Measurements from ENCODE around the gene GNG12. TPM values are rescaled to one million over a fixed set of nuclear protein-coding genes. Genes with fewer than 3 reads are reported as not detected.
A peak's percentile ranks its signal among the peaks of the same experiment; 100 is the strongest.

Gene GNG12
- total and polyA plus RNA-seq, 2 donors from 2014 or later, result 46.1 to 89.3 TPM

DNA sequence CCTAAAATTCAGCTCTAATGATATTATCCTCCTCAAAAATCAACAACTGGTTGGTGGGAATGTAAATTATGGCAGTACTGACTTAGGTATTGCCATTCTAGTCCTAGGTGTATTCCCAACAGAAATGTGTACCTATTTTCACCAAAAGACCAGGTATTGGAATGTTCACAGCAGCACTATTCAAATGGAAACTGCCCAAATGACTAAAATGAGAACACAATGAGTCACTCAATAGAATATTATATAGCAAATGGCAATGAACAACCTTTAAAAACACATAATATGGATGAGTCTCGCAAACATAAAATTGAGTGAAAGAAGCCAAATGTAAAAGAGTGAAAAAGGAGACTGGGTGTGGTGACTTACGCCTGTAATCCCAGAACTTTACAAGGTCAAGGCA lies 103.4 kb downstream of the GNG12 start:
- no peaks in the 10 kb centered on the region for H3K27me3 ChIP-seq (ENCODE audit: control insufficient read depth, insufficient read depth, low read length)
- DNase-seq (no peak), FAIRE-seq (no peak)
- no peak overlapping the region for H3K27ac ChIP-seq (ENCODE audit: low read depth in 2 of 2, low read length in 2 of 2)
- intact Hi-C loops (cut with DNase I), result no loop called here
- H3K9ac ChIP-seq (ENCODE audit: low read length in 3 of 3), result no peak overlapping the region
- H3K9me3 ChIP-seq (ENCODE audit: control insufficient read depth in 2 of 3, insufficient read depth in 1 of 3, low read length in 3 of 3), result no peaks in the 10 kb centered on the region
- H3K4me3 ChIP-seq (ENCODE audit: low read length in 3 of 3), result no peak overlapping the region
- H3K36me3 ChIP-seq (ENCODE audit: control insufficient read depth in 2 of 3, insufficient read depth in 3 of 3, low read length in 3 of 3), result no peaks in the 10 kb centered on the region
- TF ChIP-seq, protein P1, sequence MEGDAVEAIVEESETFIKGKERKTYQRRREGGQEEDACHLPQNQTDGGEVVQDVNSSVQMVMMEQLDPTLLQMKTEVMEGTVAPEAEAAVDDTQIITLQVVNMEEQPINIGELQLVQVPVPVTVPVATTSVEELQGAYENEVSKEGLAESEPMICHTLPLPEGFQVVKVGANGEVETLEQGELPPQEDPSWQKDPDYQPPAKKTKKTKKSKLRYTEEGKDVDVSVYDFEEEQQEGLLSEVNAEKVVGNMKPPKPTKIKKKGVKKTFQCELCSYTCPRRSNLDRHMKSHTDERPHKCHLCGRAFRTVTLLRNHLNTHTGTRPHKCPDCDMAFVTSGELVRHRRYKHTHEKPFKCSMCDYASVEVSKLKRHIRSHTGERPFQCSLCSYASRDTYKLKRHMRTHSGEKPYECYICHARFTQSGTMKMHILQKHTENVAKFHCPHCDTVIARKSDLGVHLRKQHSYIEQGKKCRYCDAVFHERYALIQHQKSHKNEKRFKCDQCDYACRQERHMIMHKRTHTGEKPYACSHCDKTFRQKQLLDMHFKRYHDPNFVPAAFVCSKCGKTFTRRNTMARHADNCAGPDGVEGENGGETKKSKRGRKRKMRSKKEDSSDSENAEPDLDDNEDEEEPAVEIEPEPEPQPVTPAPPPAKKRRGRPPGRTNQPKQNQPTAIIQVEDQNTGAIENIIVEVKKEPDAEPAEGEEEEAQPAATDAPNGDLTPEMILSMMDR (IDR thresholded peaks at IDR 0.05; ENCODE audit: borderline replicate concordance, extremely low read depth, insufficient read depth), result no peak
- peaks cover 2 to 12% (median 8%) of the 10 kb centered on the region in 3 donors for H3K4me1 ChIP-seq (ENCODE audit: control insufficient read depth in 2 of 3, insufficient read depth in 2 of 3, low read depth in 1 of 3, low read length in 3 of 3)

DNA sequence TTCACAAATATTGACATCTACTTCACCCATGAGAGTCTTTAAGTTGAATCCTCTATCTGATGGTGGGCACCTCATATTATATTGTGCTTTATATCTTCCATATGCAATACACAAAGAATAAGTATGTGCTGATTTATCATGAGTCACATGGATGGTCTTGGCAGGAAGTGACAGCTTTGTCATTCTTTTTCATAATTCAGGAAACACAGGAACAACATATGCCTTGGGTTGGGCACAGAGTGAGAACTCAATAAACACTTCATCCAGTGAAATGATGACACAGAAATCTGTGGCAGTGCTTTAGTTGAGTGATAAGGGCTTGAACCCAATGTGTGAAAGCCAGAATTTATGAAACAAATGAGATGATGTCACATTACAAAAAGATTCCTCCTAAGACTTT lies 107.0 kb downstream of the GNG12 start:
- Histone ChIP-seq H3K36me3 (ENCODE audit: control insufficient read depth in 2 of 3, insufficient read depth in 3 of 3, low read length in 3 of 3) (no peaks in the 10 kb centered on the region), H3K27me3 (ENCODE audit: control insufficient read depth, insufficient read depth, low read length) (no peaks in the 10 kb centered on the region), H3K4me1 (ENCODE audit: control insufficient read depth in 2 of 3, insufficient read depth in 2 of 3, low read depth in 1 of 3, low read length in 3 of 3) (peaks cover 5 to 35% (median 24%) of the 10 kb centered on the region in 3 donors), H3K9me3 (ENCODE audit: control insufficient read depth in 2 of 3, insufficient read depth in 1 of 3, low read length in 3 of 3) (no peaks in the 10 kb centered on the region), H3K4me3 (ENCODE audit: low read length in 3 of 3) (no peak overlapping the region), H3K9ac (ENCODE audit: low read length in 3 of 3) (no peak overlapping the region), H3K27ac (ENCODE audit: low read depth in 2 of 2, low read length in 2 of 2) (no peak overlapping the region)
- TF ChIP-seq, protein P1 (IDR thresholded peaks at IDR 0.05; ENCODE audit: borderline replicate concordance, extremely low read depth, insufficient read depth), result no peak
- intact Hi-C loops (cut with DNase I), result no loop called here
- DNase-seq (no peak), FAIRE-seq (no peak)

DNA sequence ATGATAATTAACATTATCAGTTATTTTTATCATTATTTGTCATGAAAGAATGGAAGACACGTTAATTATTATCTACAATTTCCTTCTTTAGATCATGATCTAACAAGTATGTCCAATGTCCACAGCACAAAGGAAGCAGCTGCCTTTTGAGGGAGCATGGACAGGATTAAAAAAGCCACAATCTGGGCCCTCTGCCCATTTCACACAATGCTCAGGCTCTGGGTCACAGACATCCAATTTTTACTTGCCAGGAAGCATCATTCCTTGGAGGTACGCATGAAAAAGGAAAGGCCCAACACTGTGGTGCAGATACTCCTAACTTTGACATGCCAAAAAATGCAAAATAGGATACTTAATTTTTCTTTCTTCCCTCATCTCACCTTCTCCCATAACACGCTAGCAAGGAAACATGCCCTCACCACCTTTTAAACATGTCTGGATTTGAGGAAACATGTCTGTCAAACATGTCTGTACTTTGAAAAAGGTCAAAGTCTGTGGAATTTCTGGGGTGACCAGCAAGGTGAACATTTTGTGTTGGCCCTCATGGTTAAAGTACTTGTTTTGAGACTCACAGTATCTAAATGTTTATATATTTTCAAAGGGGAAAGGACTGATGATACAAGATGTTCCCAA lies 108.2 kb downstream of the GNG12 start:
- FAIRE-seq (peak; percentile 68), DNase-seq (peak in 1 of 5 donors; percentile 75)
- Histone ChIP-seq H3K36me3 (ENCODE audit: control insufficient read depth in 2 of 3, insufficient read depth in 3 of 3, low read length in 3 of 3) (no peaks in the 10 kb centered on the region), H3K9ac (ENCODE audit: low read length in 3 of 3) (no peak overlapping the region), H3K9me3 (ENCODE audit: control insufficient read depth in 2 of 3, insufficient read depth in 1 of 3, low read length in 3 of 3) (no peaks in the 10 kb centered on the region), H3K4me3 (ENCODE audit: low read length in 3 of 3) (no peak overlapping the region), H3K27ac (ENCODE audit: low read depth in 2 of 2, low read length in 2 of 2) (no peak overlapping the region), H3K27me3 (ENCODE audit: control insufficient read depth, insufficient read depth, low read length) (no peaks in the 10 kb centered on the region), H3K4me1 (ENCODE audit: control insufficient read depth in 2 of 3, insufficient read depth in 2 of 3, low read depth in 1 of 3, low read length in 3 of 3) (peaks cover 5 to 35% (median 24%) of the 10 kb centered on the region in 3 donors)
- TF ChIP-seq, protein P1 (IDR thresholded peaks at IDR 0.05; ENCODE audit: borderline replicate concordance, extremely low read depth, insufficient read depth), result no peak
- intact Hi-C loops (cut with DNase I), result no loop called here
